ENCODE data around the gene MFSD11.
"Not testable (repeated sequence)": the region's sequence is repeated elsewhere in the genome, so short reads cannot be mapped to it uniquely, and the experiment has no call there.

The MFSD11 gene

GRCh38 chr17:76695059-76695831, 42.7 kb upstream of the MFSD11 start:
- TF ChIP-seq CTCF (IDR thresholded peaks at IDR 0.05; ENCODE audit: low read depth, low read length, missing control alignments), result no peak
- no peak overlapping the region for H3K4me3 ChIP-seq (ENCODE audit: low read depth, low read length)
- peaks cover 4% of the 10 kb centered on the region for H3K36me3 ChIP-seq (replicated peaks)
- no peaks in the 10 kb centered on the region for H3K27me3 ChIP-seq (replicated peaks)
- in situ Hi-C loops (cut with HindIII; ENCODE audit: low pct_ligation_motif_present, low sequenced_read_pairs), result no loop called here
- H3K27ac ChIP-seq, result no peak overlapping the region
- DNase-seq, result no peak

- in situ Hi-C loops (cut with HindIII; ENCODE audit: low pct_ligation_motif_present, low sequenced_read_pairs), result no loop called here
- no peak overlapping the region for H3K4me3 ChIP-seq (ENCODE audit: low read depth, low read length)
- H3K27me3 ChIP-seq (replicated peaks), result no peaks in the 10 kb centered on the region
- TF ChIP-seq CTCF (IDR thresholded peaks at IDR 0.05; ENCODE audit: low read depth, low read length, missing control alignments), result no peak
- H3K27ac ChIP-seq, result peak overlapping the region; percentile 79
- H3K36me3 ChIP-seq (replicated peaks), result peaks cover 4% of the 10 kb centered on the region
- peak; percentile 77 for DNase-seq
These were observed 40.9 kb upstream of the MFSD11 start for GRCh38 chr17:76696763-76697701.

GRCh38 chr17:76697702-76698465, 40.0 kb upstream of the MFSD11 start:
- Histone ChIP-seq H3K27me3 (replicated peaks) (no peaks in the 10 kb centered on the region), H3K36me3 (replicated peaks) (peaks cover 4% of the 10 kb centered on the region), H3K4me3 (ENCODE audit: low read depth, low read length) (no peak overlapping the region), H3K27ac (peak overlapping the region; percentile 79)
- peak; percentile 46 for DNase-seq
- in situ Hi-C loops (cut with HindIII; ENCODE audit: low pct_ligation_motif_present, low sequenced_read_pairs), result no loop called here
- TF ChIP-seq CTCF (IDR thresholded peaks at IDR 0.05; ENCODE audit: low read depth, low read length, missing control alignments), result no peak

- H3K27ac ChIP-seq; H3K36me3 ChIP-seq (replicated peaks); H3K4me3 ChIP-seq (ENCODE audit: low read depth, low read length); H3K27me3 ChIP-seq (replicated peaks); in situ Hi-C loops (cut with HindIII; ENCODE audit: low pct_ligation_motif_present, low sequenced_read_pairs); DNase-seq: not testable (repeated sequence)
These were observed 39.4 kb upstream of the MFSD11 start for GRCh38 chr17:76698466-76698977.

- no peak for DNase-seq
- Histone ChIP-seq H3K36me3 (replicated peaks) (peaks cover 4% of the 10 kb centered on the region), H3K27me3 (replicated peaks) (no peaks in the 10 kb centered on the region), H3K4me3 (ENCODE audit: low read depth, low read length) (no peak overlapping the region), H3K27ac (peak overlapping the region; percentile 82)
- no peak for TF ChIP-seq CTCF (IDR thresholded peaks at IDR 0.05; ENCODE audit: low read depth, low read length, missing control alignments)
- in situ Hi-C loops (cut with HindIII; ENCODE audit: low pct_ligation_motif_present, low sequenced_read_pairs), result no loop called here
These were observed 37.7 kb upstream of the MFSD11 start for GRCh38 chr17:76700270-76700616.

All from brain microvascular endothelial cell (primary cell).